Stimulated activated naive B cell treated with anti-CD40 and anti-IgM and Interleukin-4, amounts not matched to agents 10 μg/mL and 1 μg/mL and 100 μg/mL, for 72 hours (primary cell): ENCODE measurements around the gene TIMM23.
A peak's percentile ranks its signal among the peaks of the same experiment; 100 is the strongest.

Source experiments
- ATAC-seq, 2 donors: fragments of 150-1000 bp; cut with Tn5 transposase; replicated peaks; 2 replicates each; pipeline ENCODE4 v1.10.0; 2021; ENCODE audit warnings: moderate library complexity in 1 of 2
- DNase-seq: peaks from one replicate; pipeline ENCODE4 v3.0.0; 2021
- H3K27ac Mint-ChIP-seq: one replicate; pipeline ENCODE4 v1.8.0; 2022; ENCODE audit warnings: mild to moderate bottlenecking, mixed read lengths
- H3K27me3 Mint-ChIP-seq, 2 donors: one replicate each; pipeline ENCODE4 v1.8.0; 2022; ENCODE audit warnings: mixed read lengths in 2 of 2
- H3K36me3 Mint-ChIP-seq, 2 donors: one replicate each; pipeline ENCODE4 v1.8.0; 2022; ENCODE audit warnings: mixed read lengths in 2 of 2, mild to moderate bottlenecking in 1 of 2
- H3K4me1 Mint-ChIP-seq, 2 donors: one replicate each; pipeline ENCODE4 v1.8.0; 2022; ENCODE audit warnings: mixed read lengths in 2 of 2, mild to moderate bottlenecking in 1 of 2
- H3K4me3 Mint-ChIP-seq, 2 donors: one replicate each; pipeline ENCODE4 v1.8.0; 2022; ENCODE audit warnings: mild to moderate bottlenecking in 2 of 2, mixed read lengths in 2 of 2, moderate library complexity in 1 of 2
- H3K9me3 Mint-ChIP-seq, 2 donors: one replicate each; pipeline ENCODE4 v1.8.0; 2022; ENCODE audit warnings: mixed read lengths in 2 of 2, mild to moderate bottlenecking in 1 of 2

TIMM23 gene

GRCh38 chr10:46004963-46005362 is 32.7 kb downstream of the TIMM23 start:
- Mint-ChIP-seq H3K4me1 (no peaks in the 10 kb centered on the region), H3K4me3 (no peak overlapping the region), H3K27me3 (no peaks in the 10 kb centered on the region), H3K36me3 (peaks cover 32 to 45% of the 10 kb centered on the region in 2 donors), H3K9me3 (no peaks in the 10 kb centered on the region), H3K27ac (no peak overlapping the region)
- no peak for ATAC-seq
- DNase-seq: no peak

GRCh38 chr10:46005383-46005782 is 33.1 kb downstream of the TIMM23 start:
- no peaks in the 10 kb centered on the region for H3K9me3 Mint-ChIP-seq
- no peak overlapping the region for H3K4me3 Mint-ChIP-seq
- no peak for ATAC-seq
- H3K27ac Mint-ChIP-seq: no peak overlapping the region
- H3K36me3 Mint-ChIP-seq: peaks cover 31 to 41% of the 10 kb centered on the region in 2 donors
- DNase-seq: no peak
- no peaks in the 10 kb centered on the region for H3K4me1 Mint-ChIP-seq
- H3K27me3 Mint-ChIP-seq: no peaks in the 10 kb centered on the region

- Mint-ChIP-seq H3K36me3 (peaks cover 39 to 43% of the 10 kb centered on the region in 2 donors), H3K27ac (no peak overlapping the region), H3K9me3 (no peaks in the 10 kb centered on the region), H3K4me3 (no peak overlapping the region), H3K27me3 (no peaks in the 10 kb centered on the region), H3K4me1 (peaks cover 0 to 1% of the 10 kb centered on the region in 2 donors)
- ATAC-seq: no peak
- DNase-seq: no peak
Measured at GRCh38 chr10:46006219-46006618, 33.9 kb downstream of the TIMM23 start.

GRCh38 chr10:46012746-46013145 is 40.5 kb downstream of the TIMM23 start:
- Mint-ChIP-seq H3K4me1 (peaks cover 8 to 24% of the 10 kb centered on the region in 2 donors), H3K27me3 (no peaks in the 10 kb centered on the region), H3K36me3 (peaks cover 29 to 32% of the 10 kb centered on the region in 2 donors), H3K4me3 (no peak overlapping the region), H3K27ac (no peak overlapping the region), H3K9me3 (no peaks in the 10 kb centered on the region)
- DNase-seq (no peak), ATAC-seq (no peak)

- H3K9me3 Mint-ChIP-seq: no peaks in the 10 kb centered on the region
- peaks cover 14 to 38% of the 10 kb centered on the region in 2 donors for H3K4me1 Mint-ChIP-seq
- ATAC-seq (peak; percentile 73 to 87), DNase-seq (no peak)
- peak overlapping the region; percentile 65 for H3K27ac Mint-ChIP-seq
- no peaks in the 10 kb centered on the region for H3K27me3 Mint-ChIP-seq
- H3K4me3 Mint-ChIP-seq: no peak overlapping the region
- peaks cover 22 to 23% of the 10 kb centered on the region in 2 donors for H3K36me3 Mint-ChIP-seq
Measured at GRCh38 chr10:46014206-46014605, 41.9 kb downstream of the TIMM23 start.

GRCh38 chr10:46014683-46015405 is 42.6 kb downstream of the TIMM23 start:
- ATAC-seq: peak in 1 of 2 donors; percentile 38
- H3K27me3 Mint-ChIP-seq: no peaks in the 10 kb centered on the region
- H3K27ac Mint-ChIP-seq: no peak overlapping the region
- H3K4me1 Mint-ChIP-seq: peaks cover 16 to 45% of the 10 kb centered on the region in 2 donors
- H3K9me3 Mint-ChIP-seq: no peaks in the 10 kb centered on the region
- no peak overlapping the region for H3K4me3 Mint-ChIP-seq
- DNase-seq: no peak
- peaks cover 22 to 23% of the 10 kb centered on the region in 2 donors for H3K36me3 Mint-ChIP-seq

- Mint-ChIP-seq H3K36me3 (peaks cover 12 to 15% of the 10 kb centered on the region in 2 donors), H3K4me3 (no peak overlapping the region), H3K27ac (no peak overlapping the region), H3K4me1 (peaks cover 18 to 49% of the 10 kb centered on the region in 2 donors), H3K9me3 (no peaks in the 10 kb centered on the region), H3K27me3 (no peaks in the 10 kb centered on the region)
- DNase-seq (no peak), ATAC-seq (no peak)
Measured at GRCh38 chr10:46016190-46016589, 43.9 kb downstream of the TIMM23 start.

- H3K36me3 Mint-ChIP-seq: peaks cover 12 to 15% of the 10 kb centered on the region in 2 donors
- no peaks in the 10 kb centered on the region for H3K27me3 Mint-ChIP-seq
- H3K4me3 Mint-ChIP-seq: no peak overlapping the region
- H3K9me3 Mint-ChIP-seq: no peaks in the 10 kb centered on the region
- peaks cover 20 to 50% of the 10 kb centered on the region in 2 donors for H3K4me1 Mint-ChIP-seq
- DNase-seq (no peak), ATAC-seq (no peak)
- no peak overlapping the region for H3K27ac Mint-ChIP-seq
Measured at GRCh38 chr10:46016811-46017210, 44.5 kb downstream of the TIMM23 start.

- ATAC-seq: no peak
- Mint-ChIP-seq H3K9me3 (no peaks in the 10 kb centered on the region), H3K4me3 (no peak overlapping the region), H3K27ac (no peak overlapping the region), H3K4me1 (peaks cover 23 to 59% of the 10 kb centered on the region in 2 donors), H3K36me3 (peaks cover 13 to 14% of the 10 kb centered on the region in 2 donors), H3K27me3 (no peaks in the 10 kb centered on the region)
- DNase-seq: no peak
Measured at GRCh38 chr10:46017733-46018132, 45.4 kb downstream of the TIMM23 start.

GRCh38 chr10:46018453-46019176 is 46.3 kb downstream of the TIMM23 start:
- ATAC-seq (no peak), DNase-seq (no peak)
- no peaks in the 10 kb centered on the region for H3K9me3 Mint-ChIP-seq
- H3K36me3 Mint-ChIP-seq: peaks cover 12 to 13% of the 10 kb centered on the region in 2 donors
- H3K4me3 Mint-ChIP-seq: no peak overlapping the region
- H3K4me1 Mint-ChIP-seq: peaks cover 25 to 68% of the 10 kb centered on the region in 2 donors
- peak overlapping the region; percentile 10 for H3K27ac Mint-ChIP-seq
- no peaks in the 10 kb centered on the region for H3K27me3 Mint-ChIP-seq

- no peak overlapping the region for H3K27ac Mint-ChIP-seq
- no peaks in the 10 kb centered on the region for H3K27me3 Mint-ChIP-seq
- H3K9me3 Mint-ChIP-seq: no peaks in the 10 kb centered on the region
- peaks cover 27 to 71% of the 10 kb centered on the region in 2 donors for H3K4me1 Mint-ChIP-seq
- DNase-seq (no peak), ATAC-seq (no peak)
- H3K4me3 Mint-ChIP-seq: no peak overlapping the region
- H3K36me3 Mint-ChIP-seq: peaks cover 9 to 11% of the 10 kb centered on the region in 2 donors
Measured at GRCh38 chr10:46019177-46019528, 46.9 kb downstream of the TIMM23 start.

- ATAC-seq: no peak
- H3K4me1 Mint-ChIP-seq: peaks cover 29 to 71% of the 10 kb centered on the region in 2 donors
- peak overlapping the region; percentile 7 to 47 for H3K4me3 Mint-ChIP-seq
Measured at GRCh38 chr10:46019569-46020343, 47.5 kb downstream of the TIMM23 start.

GRCh38 chr10:46020344-46020657 is 48.0 kb downstream of the TIMM23 start:
- Mint-ChIP-seq H3K4me1 (peaks cover 30 to 73% of the 10 kb centered on the region in 2 donors), H3K4me3 (no peak overlapping the region), H3K9me3 (no peaks in the 10 kb centered on the region), H3K36me3 (peaks cover 0 to 3% of the 10 kb centered on the region in 2 donors), H3K27me3 (no peaks in the 10 kb centered on the region), H3K27ac (no peak overlapping the region)
- ATAC-seq (no peak), DNase-seq (no peak)

More at GRCh38 chr10:46019569-46020343, 47.5 kb downstream of the TIMM23 start:
- peak overlapping the region; percentile 21 for H3K27ac Mint-ChIP-seq
- DNase-seq: no peak
- H3K9me3 Mint-ChIP-seq: no peaks in the 10 kb centered on the region
- peaks cover 3 to 5% of the 10 kb centered on the region in 2 donors for H3K36me3 Mint-ChIP-seq
- no peaks in the 10 kb centered on the region for H3K27me3 Mint-ChIP-seq

- H3K27ac Mint-ChIP-seq: peak overlapping the region; percentile 90
- peaks cover 8 to 10% of the 10 kb centered on the region in 2 donors for H3K36me3 Mint-ChIP-seq
- DNase-seq (peak; percentile 87), ATAC-seq (peak; percentile 91)
- peak overlapping the region; percentile 84 to 92 for H3K4me3 Mint-ChIP-seq
- H3K27me3 Mint-ChIP-seq: no peaks in the 10 kb centered on the region
- H3K9me3 Mint-ChIP-seq: no peaks in the 10 kb centered on the region
- peaks cover 41 to 82% of the 10 kb centered on the region in 2 donors for H3K4me1 Mint-ChIP-seq
Measured at GRCh38 chr10:46022978-46023702, 50.9 kb downstream of the TIMM23 start.
